ENCODE results near the gene TNFRSF8.

GRCh38 chr1:12104417-12104816 lies 41.3 kb downstream of the TNFRSF8 start:
- TF ChIP-seq CTCF (conservative IDR thresholded peaks at IDR 0.05; ENCODE audit: low read depth, low read length) (no peak), EZH2 (IDR thresholded peaks at IDR 0.05; ENCODE audit: low read length, unreplicated experiment) (no peak)
